ENCODE results near the gene HKDC1.

DNA sequence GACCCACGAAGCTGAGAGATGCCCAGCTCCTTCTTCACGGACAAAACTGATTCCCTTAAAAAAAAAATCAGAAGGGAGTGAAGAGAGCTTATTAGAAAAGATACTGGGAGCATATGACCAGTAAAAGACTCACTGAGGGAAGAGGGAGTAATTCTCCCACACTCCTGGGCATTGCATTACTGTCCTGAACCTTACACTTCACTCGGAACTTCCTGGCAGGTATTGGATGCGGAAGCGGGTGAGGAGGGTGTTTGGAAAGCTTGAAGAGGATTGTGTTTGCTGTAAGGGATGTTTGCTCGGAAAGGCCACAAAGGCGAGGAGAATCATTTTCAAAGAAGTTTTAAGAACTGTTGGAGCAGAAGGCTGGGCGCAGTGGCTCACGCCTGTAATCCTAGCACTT, 375 bp downstream of the HKDC1 start:
- TF ChIP-seq, protein P1, sequence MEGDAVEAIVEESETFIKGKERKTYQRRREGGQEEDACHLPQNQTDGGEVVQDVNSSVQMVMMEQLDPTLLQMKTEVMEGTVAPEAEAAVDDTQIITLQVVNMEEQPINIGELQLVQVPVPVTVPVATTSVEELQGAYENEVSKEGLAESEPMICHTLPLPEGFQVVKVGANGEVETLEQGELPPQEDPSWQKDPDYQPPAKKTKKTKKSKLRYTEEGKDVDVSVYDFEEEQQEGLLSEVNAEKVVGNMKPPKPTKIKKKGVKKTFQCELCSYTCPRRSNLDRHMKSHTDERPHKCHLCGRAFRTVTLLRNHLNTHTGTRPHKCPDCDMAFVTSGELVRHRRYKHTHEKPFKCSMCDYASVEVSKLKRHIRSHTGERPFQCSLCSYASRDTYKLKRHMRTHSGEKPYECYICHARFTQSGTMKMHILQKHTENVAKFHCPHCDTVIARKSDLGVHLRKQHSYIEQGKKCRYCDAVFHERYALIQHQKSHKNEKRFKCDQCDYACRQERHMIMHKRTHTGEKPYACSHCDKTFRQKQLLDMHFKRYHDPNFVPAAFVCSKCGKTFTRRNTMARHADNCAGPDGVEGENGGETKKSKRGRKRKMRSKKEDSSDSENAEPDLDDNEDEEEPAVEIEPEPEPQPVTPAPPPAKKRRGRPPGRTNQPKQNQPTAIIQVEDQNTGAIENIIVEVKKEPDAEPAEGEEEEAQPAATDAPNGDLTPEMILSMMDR (IDR thresholded peaks at IDR 0.05; ENCODE audit: low read depth, low read length, missing input control): no peak
- TF ChIP-seq GABPA (IDR thresholded peaks at IDR 0.05 in 1 of 2, conservative IDR thresholded peaks at IDR 0.05 in 1 of 2) (no peak), FOXA1 (IDR thresholded peaks at IDR 0.05) (no peak), RAD21 (IDR thresholded peaks at IDR 0.05) (no peak), EGR1 (IDR thresholded peaks at IDR 0.05; ENCODE audit: low read depth in 2 of 2) (no peak), TAF1 (conservative IDR thresholded peaks at IDR 0.05) (peak; percentile 12), YY1 (IDR thresholded peaks at IDR 0.05) (no peak), REST (IDR thresholded peaks at IDR 0.05) (no peak)
- TF ChIP-seq, protein P2, sequence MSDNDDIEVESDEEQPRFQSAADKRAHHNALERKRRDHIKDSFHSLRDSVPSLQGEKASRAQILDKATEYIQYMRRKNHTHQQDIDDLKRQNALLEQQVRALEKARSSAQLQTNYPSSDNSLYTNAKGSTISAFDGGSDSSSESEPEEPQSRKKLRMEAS (IDR thresholded peaks at IDR 0.05): no peak
